Tibial nerve (tissue), 4 donors: ENCODE data around the gene LRRC58. TPM values are rescaled to one million over a fixed set of nuclear protein-coding genes. Genes with fewer than 3 reads are reported as not detected.
"Not testable (repeated sequence)": the region's sequence is repeated elsewhere in the genome, so short reads cannot be mapped to it uniquely, and the experiment has no call there.

ENCODE experiments used
- DNase-seq, 2 donors: peaks; one replicate each; pipeline ENCODE4 v3.0.0-alpha.2; 2019; ENCODE audit warnings: low spot score in 2 of 2
- H3K27ac ChIP-seq, 4 donors: fragments of 200-600 bp; sonication (generic) in 3 of 4; one replicate each; pipeline ENCODE4 v1.5.1; 2017 to 2019; ENCODE audit warnings: mild to moderate bottlenecking in 1 of 4
- H3K27me3 ChIP-seq, 2 donors: fragments of 200-600 bp; sonication (generic) in 1 of 2; one replicate each; pipeline versions ENCODE4 v1.5.1 to v1.6.0; 2017 to 2019
- H3K36me3 ChIP-seq, 3 donors: fragments of 200-600 bp; sonication (generic); one replicate each; pipeline ENCODE4 v1.5.1; 2018 to 2019
- H3K4me1 ChIP-seq, 4 donors: fragments of 200-600 bp; sonication (generic) in 3 of 4; one replicate each; pipeline ENCODE4 v1.5.1; 2017 to 2019
- H3K4me3 ChIP-seq, 4 donors: fragments of 200-600 bp; sonication (generic) in 3 of 4; one replicate each; pipeline ENCODE4 v1.5.1; 2017 to 2019; ENCODE audit warnings: mild to moderate bottlenecking in 1 of 4, moderate library complexity in 1 of 4
- H3K9me3 ChIP-seq, 4 donors: fragments of 200-600 bp; sonication (generic) in 3 of 4; one replicate each; pipeline ENCODE4 v1.5.1; 2017 to 2019
- EP300 ChIP-seq, 2 donors: sonication (generic); formaldehyde crosslinking; IDR thresholded peaks; one replicate each; pipeline ENCODE4 v1.6.1; 2017; ENCODE audit warnings: antibody characterized with exemption in 2 of 2, mild to moderate bottlenecking in 1 of 2
- POLR2A ChIP-seq, 2 donors: fragments of 450-650 bp; IDR thresholded peaks; one replicate each; pipeline ENCODE4 v1.6.1; 2017; ENCODE audit warnings: antibody characterized with exemption in 2 of 2, mild to moderate bottlenecking in 2 of 2, moderate library complexity in 2 of 2
- WGBS, 2 donors: methylation state at CpG; one replicate each; pipeline ENCODE4 v1.1.5; 2018; 5-methylcytosine and 5-hydroxymethylcytosine counted together
- total RNA-seq, 4 donors: library from RNA; depleted of rRNA; stranded (reverse); fragments of >200 nt; gene quantifications; one replicate each; pipeline ENCODE4 v1.1.0, GENCODE V29; 2016
- TF ChIP-seq, protein P1 (sequence below), 5 experiments: fragments of 200-600 bp in 3 of 5; fragments of 450-650 bp in 2 of 5; sonication (generic) in 3 of 5; IDR thresholded peaks; one replicate each; pipeline ENCODE4 v1.5.1; 2016 to 2019; ENCODE audit warnings: antibody characterized with exemption in 5 of 5, mild to moderate bottlenecking in 3 of 5, moderate library complexity in 2 of 5

The LRRC58 gene
- total RNA-seq, 4 donors from 2014 or later, result 36.6 to 53.2 (median 44.0) TPM

DNA sequence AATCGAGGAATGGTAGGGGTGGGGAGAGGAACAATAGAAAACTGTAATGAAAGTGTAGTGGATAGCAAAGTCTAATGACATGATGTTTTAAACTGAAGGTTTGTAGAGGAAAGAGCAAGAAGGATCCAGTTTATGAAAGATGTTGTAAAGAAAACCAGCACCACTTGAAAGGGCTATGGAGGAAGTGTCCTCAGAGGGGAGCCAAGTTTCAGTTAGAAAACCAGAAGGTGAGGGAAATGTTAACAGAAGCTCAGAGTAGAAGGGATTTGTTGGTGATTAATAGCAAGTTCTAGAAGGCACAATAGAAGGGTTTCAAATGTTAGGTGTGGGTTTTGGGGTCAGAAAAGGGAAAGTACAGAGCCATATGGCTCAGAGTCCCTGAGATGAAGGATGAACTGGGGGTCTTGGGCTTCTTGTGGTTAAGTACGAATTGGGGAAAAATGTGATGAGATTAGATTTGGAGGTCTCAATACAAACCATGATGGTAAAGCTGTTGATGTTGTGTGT, 33.8 kb upstream of the LRRC58 start:
- WGBS, 2 donors, result 85 to 86% methylated on average over 2 of the region's 2 CpGs
- H3K4me1 ChIP-seq, result no peaks in the 10 kb centered on the region
- peaks cover 0 to 3% (median 0%) of the 10 kb centered on the region in 4 donors for H3K9me3 ChIP-seq
- H3K27ac ChIP-seq, result no peak overlapping the region
- no peaks in the 10 kb centered on the region for H3K36me3 ChIP-seq
- DNase-seq, result no peak
- H3K4me3 ChIP-seq, result no peak overlapping the region
- H3K27me3 ChIP-seq, result no peaks in the 10 kb centered on the region
- TF ChIP-seq, protein P1, sequence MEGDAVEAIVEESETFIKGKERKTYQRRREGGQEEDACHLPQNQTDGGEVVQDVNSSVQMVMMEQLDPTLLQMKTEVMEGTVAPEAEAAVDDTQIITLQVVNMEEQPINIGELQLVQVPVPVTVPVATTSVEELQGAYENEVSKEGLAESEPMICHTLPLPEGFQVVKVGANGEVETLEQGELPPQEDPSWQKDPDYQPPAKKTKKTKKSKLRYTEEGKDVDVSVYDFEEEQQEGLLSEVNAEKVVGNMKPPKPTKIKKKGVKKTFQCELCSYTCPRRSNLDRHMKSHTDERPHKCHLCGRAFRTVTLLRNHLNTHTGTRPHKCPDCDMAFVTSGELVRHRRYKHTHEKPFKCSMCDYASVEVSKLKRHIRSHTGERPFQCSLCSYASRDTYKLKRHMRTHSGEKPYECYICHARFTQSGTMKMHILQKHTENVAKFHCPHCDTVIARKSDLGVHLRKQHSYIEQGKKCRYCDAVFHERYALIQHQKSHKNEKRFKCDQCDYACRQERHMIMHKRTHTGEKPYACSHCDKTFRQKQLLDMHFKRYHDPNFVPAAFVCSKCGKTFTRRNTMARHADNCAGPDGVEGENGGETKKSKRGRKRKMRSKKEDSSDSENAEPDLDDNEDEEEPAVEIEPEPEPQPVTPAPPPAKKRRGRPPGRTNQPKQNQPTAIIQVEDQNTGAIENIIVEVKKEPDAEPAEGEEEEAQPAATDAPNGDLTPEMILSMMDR (IDR thresholded peaks at IDR 0.05), result no peak
- TF ChIP-seq POLR2A (IDR thresholded peaks at IDR 0.05) (no peak), EP300 (IDR thresholded peaks at IDR 0.05) (no peak)

DNA sequence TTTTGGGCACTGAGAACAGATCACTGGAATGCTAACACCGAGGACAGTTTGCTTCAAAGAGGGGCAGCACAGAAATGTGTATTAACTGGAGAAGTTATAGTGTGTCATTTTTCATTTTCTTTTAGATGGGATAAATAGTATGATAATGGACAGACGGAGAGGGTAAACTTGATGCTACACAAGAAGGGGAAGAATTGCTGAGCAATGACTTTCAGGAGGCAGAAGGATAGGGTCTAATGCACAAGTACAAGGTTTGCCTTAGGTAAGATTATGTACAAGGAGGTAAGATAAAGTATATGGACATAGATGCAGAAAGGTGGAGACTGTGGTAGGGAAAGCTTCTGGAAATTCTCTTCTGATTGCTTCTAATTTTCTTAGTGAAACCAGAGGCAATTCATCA, 32.3 kb upstream of the LRRC58 start:
- DNase-seq, result no peak
- H3K9me3 ChIP-seq, result peaks cover 0 to 3% (median 0%) of the 10 kb centered on the region in 4 donors
- H3K27me3 ChIP-seq, result no peaks in the 10 kb centered on the region
- no peak overlapping the region for H3K4me3 ChIP-seq
- H3K36me3 ChIP-seq, result no peaks in the 10 kb centered on the region
- H3K4me1 ChIP-seq, result no peaks in the 10 kb centered on the region
- 87 to 92% methylated on average over 2 of the region's 2 CpGs for WGBS, 2 donors
- no peak overlapping the region for H3K27ac ChIP-seq
- TF ChIP-seq, protein P1 (IDR thresholded peaks at IDR 0.05), result no peak
- TF ChIP-seq EP300 (IDR thresholded peaks at IDR 0.05) (no peak), POLR2A (IDR thresholded peaks at IDR 0.05) (no peak)

DNA sequence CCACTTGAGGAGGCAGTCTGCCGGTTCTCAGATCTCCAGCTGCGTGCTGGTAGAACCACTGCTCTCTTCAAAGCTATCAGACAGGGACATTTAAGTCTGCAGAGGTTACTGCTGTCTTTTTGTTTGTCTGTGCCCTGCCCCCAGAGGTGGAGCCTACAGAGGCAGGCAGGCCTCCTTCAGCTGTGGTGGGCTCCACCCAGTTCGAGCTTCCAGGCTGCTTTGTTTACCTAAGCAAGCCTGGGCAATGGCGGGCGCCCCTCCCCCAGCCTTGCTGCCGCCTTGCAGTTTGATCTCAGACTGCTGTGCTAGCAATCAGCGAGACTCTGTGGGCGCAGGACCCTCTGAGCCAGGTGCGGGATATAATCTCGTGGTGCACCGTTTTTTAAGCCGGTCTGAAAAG, 28.8 kb upstream of the LRRC58 start:
- not testable (repeated sequence) for H3K36me3 ChIP-seq, H3K27me3 ChIP-seq, H3K27ac ChIP-seq, H3K9me3 ChIP-seq, H3K4me3 ChIP-seq, H3K4me1 ChIP-seq, DNase-seq
- WGBS, 2 donors, result 78 to 80% methylated on average over 6 to 12 of the region's 12 CpGs

DNA sequence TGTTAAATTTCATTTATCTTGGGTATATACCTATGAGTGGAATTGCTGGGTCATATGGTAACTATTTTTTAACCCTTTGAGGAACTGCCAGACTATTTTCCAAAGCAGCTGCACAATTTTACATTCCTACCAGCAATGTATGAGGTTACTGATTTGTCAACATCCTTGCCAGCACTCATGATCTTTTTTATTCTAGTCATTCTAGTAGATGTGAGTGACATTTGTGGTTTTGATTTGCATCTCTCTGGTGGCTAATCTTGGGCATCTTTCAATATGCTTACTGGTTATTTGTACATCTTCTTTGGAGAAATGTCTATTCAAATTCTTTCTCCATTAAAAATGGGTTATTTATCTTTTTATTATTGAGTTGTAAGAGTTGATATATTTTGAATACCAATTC, 21.3 kb upstream of the LRRC58 start:
- Histone ChIP-seq H3K4me1 (no peaks in the 10 kb centered on the region), H3K4me3 (no peak overlapping the region), H3K27me3 (no peaks in the 10 kb centered on the region), H3K27ac (no peak overlapping the region), H3K36me3 (no peaks in the 10 kb centered on the region), H3K9me3 (no peaks in the 10 kb centered on the region)
- DNase-seq, result no peak
- TF ChIP-seq POLR2A (IDR thresholded peaks at IDR 0.05), result no peak
- TF ChIP-seq EP300 (IDR thresholded peaks at IDR 0.05), result no peak
- TF ChIP-seq, protein P1 (IDR thresholded peaks at IDR 0.05), result no peak

DNA sequence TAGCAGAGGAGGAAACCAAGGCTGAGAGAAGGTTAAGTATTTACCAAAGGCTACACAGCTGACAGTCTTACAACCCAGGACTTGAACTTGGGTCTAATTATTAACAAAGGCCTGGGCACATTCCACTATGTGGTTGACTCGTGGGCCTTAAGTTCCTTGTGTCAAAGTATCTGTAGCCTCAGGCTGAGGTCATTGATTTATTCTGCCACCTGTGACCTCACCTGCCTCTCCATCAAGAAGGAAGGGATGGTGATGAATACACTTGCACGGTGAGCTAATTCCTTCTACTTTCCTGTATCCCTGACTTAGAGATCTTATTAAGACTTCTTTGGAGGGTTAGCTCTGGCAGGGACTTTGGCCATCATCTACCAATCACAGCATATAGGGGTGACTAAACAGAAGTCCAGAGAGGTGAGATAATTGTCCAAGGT, 19.9 kb upstream of the LRRC58 start:
- H3K27ac ChIP-seq, result no peak overlapping the region
- TF ChIP-seq, protein P1 (IDR thresholded peaks at IDR 0.05), result no peak
- TF ChIP-seq EP300 (IDR thresholded peaks at IDR 0.05), result no peak
- no peak for TF ChIP-seq POLR2A (IDR thresholded peaks at IDR 0.05)
- WGBS, 2 donors, result 54 to 75% methylated on average over 2 of the region's 2 CpGs
- no peaks in the 10 kb centered on the region for H3K27me3 ChIP-seq
- H3K36me3 ChIP-seq, result no peaks in the 10 kb centered on the region
- no peak for DNase-seq
- H3K4me3 ChIP-seq, result no peak overlapping the region
- H3K4me1 ChIP-seq, result no peaks in the 10 kb centered on the region
- no peaks in the 10 kb centered on the region for H3K9me3 ChIP-seq

DNA sequence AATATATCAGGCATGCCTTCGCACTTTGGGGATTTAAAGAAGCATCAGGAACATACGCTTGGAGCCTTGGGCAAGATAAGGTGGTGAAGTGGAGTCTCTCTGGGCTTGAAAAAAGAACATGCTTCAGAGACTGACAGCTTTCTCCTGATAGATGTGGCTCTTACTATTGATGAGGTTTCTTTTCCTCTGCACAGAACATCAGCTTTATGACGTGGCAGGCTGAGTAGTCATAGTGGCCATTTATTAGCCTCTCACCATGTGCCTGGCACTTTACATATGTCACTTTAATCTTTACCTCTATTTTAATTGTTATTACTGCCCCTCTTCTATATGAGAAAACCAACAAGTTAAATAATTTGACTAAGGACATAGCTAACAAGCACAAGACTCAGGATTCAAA, 19.0 kb upstream of the LRRC58 start:
- WGBS, 2 donors, result 83% methylated on average over 3 of the region's 3 CpGs
- Histone ChIP-seq H3K27ac (no peak overlapping the region), H3K9me3 (no peaks in the 10 kb centered on the region), H3K4me1 (no peaks in the 10 kb centered on the region), H3K4me3 (no peak overlapping the region), H3K27me3 (no peaks in the 10 kb centered on the region), H3K36me3 (no peaks in the 10 kb centered on the region)
- TF ChIP-seq, protein P1 (IDR thresholded peaks at IDR 0.05), result no peak
- TF ChIP-seq POLR2A (IDR thresholded peaks at IDR 0.05) (no peak), EP300 (IDR thresholded peaks at IDR 0.05) (no peak)
- DNase-seq, result no peak
